Stomach (tissue), 4 donors: ENCODE results near the gene OLA1.

Experiments
- CTCF ChIP-seq, 7 experiments: fragments of 450-650 bp in 4 of 7; fragments of 200-600 bp in 3 of 7; sonication (generic) in 3 of 7; IDR thresholded peaks; one replicate each; pipeline ENCODE4 v1.5.1; 2016 to 2019; ENCODE audit warnings: antibody characterized with exemption in 7 of 7, control low read depth in 2 of 7, mild to moderate bottlenecking in 1 of 7
- EP300 ChIP-seq: sonication (generic); formaldehyde crosslinking; IDR thresholded peaks from one replicate; pipeline ENCODE4 v1.6.1; 2017; ENCODE audit warnings: antibody characterized with exemption
- POLR2AphosphoS5 ChIP-seq, 3 donors: sonication (generic); formaldehyde crosslinking; IDR thresholded peaks; one replicate each; pipeline ENCODE4 v1.6.1; 2016; ENCODE audit warnings: antibody characterized with exemption in 3 of 3

GRCh38 chr2:174248998-174249592, 763 bp upstream of the OLA1 start:
- TF ChIP-seq CTCF (IDR thresholded peaks at IDR 0.05) (no peak), EP300 (no peak), POLR2AphosphoS5 (IDR thresholded peaks at IDR 0.05) (no peak)
